Neural cell (in vitro differentiated cells): ENCODE data around the gene OR10W1. TPM values are rescaled to one million over a fixed set of nuclear protein-coding genes. Genes with fewer than 3 reads are reported as not detected.

Experiments
- H2AFZ ChIP-seq: fragments of 200-600, 300-800 bp; sonication (generic), shearing (Covaris generic); 2 replicates; pipeline ENCODE4 v1.6.0; 2014; ENCODE audit warnings: low read depth, mild to moderate bottlenecking, antibody characterized with exemption, low read length, moderate library complexity
- H3F3A ChIP-seq: fragments of 200-600 bp; shearing (Covaris generic); 2 replicates; pipeline ENCODE4 v1.6.1; 2016; ENCODE audit warnings: mild to moderate bottlenecking, moderate library complexity, mixed read lengths, antibody characterized with exemption, low read length; ENCODE audit not compliant: insufficient read depth, poor library complexity, severe bottlenecking
- H3K27ac ChIP-seq: fragments of 200-600, 300-800 bp; sonication (generic), shearing (Covaris generic); 2 replicates; pipeline ENCODE4 v1.5.1; 2014; ENCODE audit warnings: mild to moderate bottlenecking, low read length, moderate library complexity
- H3K27me3 ChIP-seq: fragments of 300-800, 200-600 bp; sonication (generic), shearing (Covaris generic); 2 replicates; pipeline ENCODE4 v1.6.0; 2014; ENCODE audit warnings: mild to moderate bottlenecking, low read depth, low read length, moderate library complexity; ENCODE audit not compliant: insufficient read depth
- H3K36me3 ChIP-seq: fragments of 300-800, 200-600 bp; sonication (generic), shearing (Covaris generic); 2 replicates; pipeline ENCODE4 v1.5.1; 2014; ENCODE audit warnings: mild to moderate bottlenecking, antibody characterized with exemption, low read length, moderate library complexity; ENCODE audit not compliant: insufficient read depth
- H3K4me2 ChIP-seq: fragments of 300-800, 200-600 bp; sonication (generic), shearing (Covaris generic); 2 replicates; pipeline ENCODE4 v1.6.0; 2014; ENCODE audit warnings: mild to moderate bottlenecking, low read length
- H3K4me3 ChIP-seq: fragments of 300-800, 200-600 bp; sonication (generic), shearing (Covaris generic); 2 replicates; pipeline ENCODE4 v1.5.1; 2014; ENCODE audit warnings: mild to moderate bottlenecking, low read length, moderate library complexity
- H3K79me2 ChIP-seq: fragments of 200-600 bp; shearing (Covaris generic); replicated peaks from 2 replicates; pipeline ENCODE4 v1.6.0; 2014; ENCODE audit warnings: mild to moderate bottlenecking, low read length, moderate library complexity; ENCODE audit not compliant: insufficient read depth
- H3K9ac ChIP-seq: fragments of 300-800, 200-600 bp; sonication (generic), shearing (Covaris generic); 2 replicates; pipeline ENCODE4 v1.6.1; 2016; ENCODE audit warnings: mild to moderate bottlenecking, low read length, mixed read lengths
- H3K9me2 ChIP-seq: fragments of 200-600 bp; shearing (Covaris generic); 2 replicates; pipeline ENCODE4 v1.6.1; 2016; ENCODE audit warnings: mild to moderate bottlenecking, low read length, mixed read lengths; ENCODE audit not compliant: insufficient read depth
- H3K9me3 ChIP-seq: fragments of 200-600, 300-800 bp; sonication (generic), shearing (Covaris generic); 2 replicates; pipeline ENCODE4 v1.6.1; 2016; ENCODE audit warnings: mild to moderate bottlenecking, mixed run types, low read length, moderate library complexity, mixed read lengths
- H4K20me1 ChIP-seq: fragments of 200-600 bp; shearing (Covaris generic); 2 replicates; pipeline ENCODE4 v1.6.1; 2016; ENCODE audit warnings: mild to moderate bottlenecking, mixed run types; ENCODE audit not compliant: insufficient read depth
- EP300 ChIP-seq: fragments of 450-650 bp; conservative IDR thresholded peaks from 2 replicates; pipeline ENCODE4 v1.6.1; 2014; ENCODE audit warnings: antibody characterized with exemption, mild to moderate bottlenecking, moderate library complexity; ENCODE audit not compliant: poor library complexity, severe bottlenecking
- EZH2 ChIP-seq: fragments of 200-600, 300-800 bp; shearing (Covaris generic), sonication (generic); IDR thresholded peaks from 2 replicates; pipeline ENCODE4 v1.6.1; 2014; ENCODE audit warnings: antibody characterized with exemption, low read length, borderline replicate concordance, mild to moderate bottlenecking; ENCODE audit not compliant: insufficient read depth, poor library complexity, severe bottlenecking
- MXI1 ChIP-seq: fragments of 450-650 bp; conservative IDR thresholded peaks from 2 replicates; pipeline ENCODE4 v1.6.1; 2014; ENCODE audit warnings: antibody characterized with exemption, mild to moderate bottlenecking; ENCODE audit not compliant: poor library complexity, severe bottlenecking
- POLR2AphosphoS5 ChIP-seq: IDR thresholded peaks from 2 replicates; pipeline ENCODE4 v1.6.1; 2012
- RAD21 ChIP-seq: fragments of 450-650 bp; conservative IDR thresholded peaks from 2 replicates; pipeline ENCODE4 v1.6.1; 2014; ENCODE audit warnings: antibody characterized with exemption, mild to moderate bottlenecking, moderate library complexity
- SMC3 ChIP-seq: fragments of 450-650 bp; conservative IDR thresholded peaks from 2 replicates; pipeline ENCODE4 v1.6.1; 2014; ENCODE audit warnings: antibody characterized with exemption, mild to moderate bottlenecking, moderate library complexity; ENCODE audit not compliant: poor library complexity
- TAF1 ChIP-seq: IDR thresholded peaks from 2 replicates; pipeline ENCODE4 v1.6.1; 2012; ENCODE audit warnings: low read depth
- polyA plus RNA-seq: library from polyadenylated mRNA; depleted of rRNA; stranded (reverse); fragments of >200 nt; gene quantifications from 2 replicates; pipeline ENCODE4 v1.2.3, GENCODE V29; 2014
- TF ChIP-seq, protein P1 (sequence below): IDR thresholded peaks from 2 replicates; pipeline ENCODE4 v1.6.1; 2012; ENCODE audit warnings: borderline replicate concordance
- TF ChIP-seq, protein P2 (sequence below): fragments of 450-650 bp; IDR thresholded peaks from 2 replicates; pipeline ENCODE4 v1.5.1; 2014; ENCODE audit warnings: antibody characterized with exemption, mild to moderate bottlenecking, moderate library complexity; ENCODE audit not compliant: poor library complexity, severe bottlenecking

OR10W1 gene
- polyA plus RNA-seq, 1 donor from 2014 or later, result not detected

DNA sequence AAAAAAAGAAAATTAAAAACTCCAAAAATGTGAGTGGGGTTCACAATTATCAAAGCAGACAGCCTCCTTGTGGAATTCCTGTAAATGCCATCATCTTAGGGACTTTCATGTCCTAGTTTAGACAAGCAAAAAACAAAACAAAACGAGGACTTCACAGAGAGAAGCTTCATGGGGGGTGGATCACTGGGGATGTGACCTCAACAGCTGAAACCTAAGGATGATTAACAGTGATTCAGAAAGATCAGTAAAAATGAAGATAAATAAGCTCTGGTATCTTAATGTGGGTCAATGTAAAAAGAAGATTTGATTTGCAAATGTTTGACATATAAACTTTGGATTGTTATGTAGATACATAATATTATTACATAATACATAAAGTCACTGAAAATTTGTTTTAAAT, 8.1 kb upstream of the OR10W1 start:
- no peak for TF ChIP-seq TAF1
- no peak for TF ChIP-seq EZH2
- TF ChIP-seq EP300, result no peak
- no peak for TF ChIP-seq MXI1
- no peak for TF ChIP-seq SMC3
- TF ChIP-seq RAD21, result no peak
- TF ChIP-seq, protein P1, sequence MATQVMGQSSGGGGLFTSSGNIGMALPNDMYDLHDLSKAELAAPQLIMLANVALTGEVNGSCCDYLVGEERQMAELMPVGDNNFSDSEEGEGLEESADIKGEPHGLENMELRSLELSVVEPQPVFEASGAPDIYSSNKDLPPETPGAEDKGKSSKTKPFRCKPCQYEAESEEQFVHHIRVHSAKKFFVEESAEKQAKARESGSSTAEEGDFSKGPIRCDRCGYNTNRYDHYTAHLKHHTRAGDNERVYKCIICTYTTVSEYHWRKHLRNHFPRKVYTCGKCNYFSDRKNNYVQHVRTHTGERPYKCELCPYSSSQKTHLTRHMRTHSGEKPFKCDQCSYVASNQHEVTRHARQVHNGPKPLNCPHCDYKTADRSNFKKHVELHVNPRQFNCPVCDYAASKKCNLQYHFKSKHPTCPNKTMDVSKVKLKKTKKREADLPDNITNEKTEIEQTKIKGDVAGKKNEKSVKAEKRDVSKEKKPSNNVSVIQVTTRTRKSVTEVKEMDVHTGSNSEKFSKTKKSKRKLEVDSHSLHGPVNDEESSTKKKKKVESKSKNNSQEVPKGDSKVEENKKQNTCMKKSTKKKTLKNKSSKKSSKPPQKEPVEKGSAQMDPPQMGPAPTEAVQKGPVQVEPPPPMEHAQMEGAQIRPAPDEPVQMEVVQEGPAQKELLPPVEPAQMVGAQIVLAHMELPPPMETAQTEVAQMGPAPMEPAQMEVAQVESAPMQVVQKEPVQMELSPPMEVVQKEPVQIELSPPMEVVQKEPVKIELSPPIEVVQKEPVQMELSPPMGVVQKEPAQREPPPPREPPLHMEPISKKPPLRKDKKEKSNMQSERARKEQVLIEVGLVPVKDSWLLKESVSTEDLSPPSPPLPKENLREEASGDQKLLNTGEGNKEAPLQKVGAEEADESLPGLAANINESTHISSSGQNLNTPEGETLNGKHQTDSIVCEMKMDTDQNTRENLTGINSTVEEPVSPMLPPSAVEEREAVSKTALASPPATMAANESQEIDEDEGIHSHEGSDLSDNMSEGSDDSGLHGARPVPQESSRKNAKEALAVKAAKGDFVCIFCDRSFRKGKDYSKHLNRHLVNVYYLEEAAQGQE, result no peak
- no peak for TF ChIP-seq POLR2AphosphoS5
- TF ChIP-seq, protein P2, sequence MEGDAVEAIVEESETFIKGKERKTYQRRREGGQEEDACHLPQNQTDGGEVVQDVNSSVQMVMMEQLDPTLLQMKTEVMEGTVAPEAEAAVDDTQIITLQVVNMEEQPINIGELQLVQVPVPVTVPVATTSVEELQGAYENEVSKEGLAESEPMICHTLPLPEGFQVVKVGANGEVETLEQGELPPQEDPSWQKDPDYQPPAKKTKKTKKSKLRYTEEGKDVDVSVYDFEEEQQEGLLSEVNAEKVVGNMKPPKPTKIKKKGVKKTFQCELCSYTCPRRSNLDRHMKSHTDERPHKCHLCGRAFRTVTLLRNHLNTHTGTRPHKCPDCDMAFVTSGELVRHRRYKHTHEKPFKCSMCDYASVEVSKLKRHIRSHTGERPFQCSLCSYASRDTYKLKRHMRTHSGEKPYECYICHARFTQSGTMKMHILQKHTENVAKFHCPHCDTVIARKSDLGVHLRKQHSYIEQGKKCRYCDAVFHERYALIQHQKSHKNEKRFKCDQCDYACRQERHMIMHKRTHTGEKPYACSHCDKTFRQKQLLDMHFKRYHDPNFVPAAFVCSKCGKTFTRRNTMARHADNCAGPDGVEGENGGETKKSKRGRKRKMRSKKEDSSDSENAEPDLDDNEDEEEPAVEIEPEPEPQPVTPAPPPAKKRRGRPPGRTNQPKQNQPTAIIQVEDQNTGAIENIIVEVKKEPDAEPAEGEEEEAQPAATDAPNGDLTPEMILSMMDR, result no peak
- no peak overlapping the region for H3K9ac ChIP-seq
- H3K9me2 ChIP-seq, result no peaks in the 10 kb centered on the region
- no peaks in the 10 kb centered on the region for H3K9me3 ChIP-seq
- no peaks in the 10 kb centered on the region for H4K20me1 ChIP-seq
- H3F3A ChIP-seq, result no peaks in the 10 kb centered on the region
- H3K36me3 ChIP-seq, result no peaks in the 10 kb centered on the region
- H3K27ac ChIP-seq, result no peak overlapping the region
- H3K79me2 ChIP-seq, result no peaks in the 10 kb centered on the region
- no peak overlapping the region for H3K4me3 ChIP-seq
- H3K4me2 ChIP-seq, result no peak overlapping the region
- no peak overlapping the region for H2AFZ ChIP-seq
- no peaks in the 10 kb centered on the region for H3K27me3 ChIP-seq

- Histone ChIP-seq H3K4me3 (no peak overlapping the region), H4K20me1 (no peaks in the 10 kb centered on the region), H3K9me3 (no peaks in the 10 kb centered on the region), H3F3A (no peaks in the 10 kb centered on the region), H2AFZ (no peak overlapping the region), H3K9ac (no peak overlapping the region), H3K27ac (no peak overlapping the region), H3K79me2 (no peaks in the 10 kb centered on the region), H3K36me3 (no peaks in the 10 kb centered on the region), H3K4me2 (no peak overlapping the region), H3K9me2 (no peaks in the 10 kb centered on the region), H3K27me3 (no peaks in the 10 kb centered on the region)
- TF ChIP-seq EP300, result no peak
- TF ChIP-seq EZH2, result no peak
- no peak for TF ChIP-seq RAD21
- TF ChIP-seq, protein P1, result no peak
- no peak for TF ChIP-seq MXI1
- TF ChIP-seq, protein P2, result no peak
Measured at GRCh38 chr11:58275002-58275401, 6.9 kb upstream of the OR10W1 start.
